ENCODE data around the gene NRG3. TPM values are rescaled to one million over a fixed set of nuclear protein-coding genes. Genes with fewer than 3 reads are reported as not detected.
A peak's percentile ranks its signal among the peaks of the same experiment; 100 is the strongest.

Gene NRG3
- total RNA-seq, 4 donors from 2014 or later, result 0.20 to 1.1 (median 0.84) TPM; not detected in 1

GRCh38 chr10:82801289-82801688 lies 926.3 kb downstream of the NRG3 start:
- no peak for DNase-seq (ENCODE audit: low spot score in 2 of 2)
- WGBS, 2 donors, result 97 to 100% methylated on average over 1 of the region's 1 CpG
- no peak overlapping the region for H3K27ac ChIP-seq
- no peaks in the 10 kb centered on the region for H3K9me3 ChIP-seq
- no peaks in the 10 kb centered on the region for H3K4me1 ChIP-seq
- H3K27me3 ChIP-seq, result no peaks in the 10 kb centered on the region
- H3K4me3 ChIP-seq, result no peak overlapping the region
- TF ChIP-seq EP300 (IDR thresholded peaks at IDR 0.05) (no peak), POLR2A (IDR thresholded peaks at IDR 0.05) (no peak), CTCF (IDR thresholded peaks at IDR 0.05) (no peak)
- H3K36me3 ChIP-seq, result no peaks in the 10 kb centered on the region

GRCh38 chr10:82811621-82812020 lies 936.6 kb downstream of the NRG3 start:
- Histone ChIP-seq H3K27ac (no peak overlapping the region), H3K36me3 (no peaks in the 10 kb centered on the region), H3K4me3 (no peak overlapping the region), H3K27me3 (no peaks in the 10 kb centered on the region), H3K4me1 (no peaks in the 10 kb centered on the region), H3K9me3 (no peaks in the 10 kb centered on the region)
- DNase-seq (ENCODE audit: low spot score in 2 of 2), result no peak
- TF ChIP-seq POLR2A (IDR thresholded peaks at IDR 0.05) (no peak), EP300 (IDR thresholded peaks at IDR 0.05) (no peak), CTCF (IDR thresholded peaks at IDR 0.05) (peak in 1 of 5 experiments; percentile 33)
- 64 to 78% methylated on average over 1 of the region's 1 CpG for WGBS, 2 donors

GRCh38 chr10:82813856-82814255 lies 938.9 kb downstream of the NRG3 start:
- Histone ChIP-seq H3K36me3 (no peaks in the 10 kb centered on the region), H3K4me1 (no peaks in the 10 kb centered on the region), H3K27ac (no peak overlapping the region), H3K9me3 (no peaks in the 10 kb centered on the region), H3K27me3 (no peaks in the 10 kb centered on the region), H3K4me3 (no peak overlapping the region)
- no peak for TF ChIP-seq EP300 (IDR thresholded peaks at IDR 0.05)
- no peak for TF ChIP-seq POLR2A (IDR thresholded peaks at IDR 0.05)
- no peak for TF ChIP-seq CTCF (IDR thresholded peaks at IDR 0.05)
- DNase-seq (ENCODE audit: low spot score in 2 of 2), result no peak
- WGBS, 2 donors, result 80 to 87% methylated on average over 5 of the region's 5 CpGs

- Histone ChIP-seq H3K27ac (no peak overlapping the region), H3K4me1 (no peaks in the 10 kb centered on the region), H3K4me3 (no peak overlapping the region), H3K36me3 (no peaks in the 10 kb centered on the region), H3K9me3 (no peaks in the 10 kb centered on the region), H3K27me3 (no peaks in the 10 kb centered on the region)
- TF ChIP-seq CTCF (IDR thresholded peaks at IDR 0.05) (no peak), EP300 (IDR thresholded peaks at IDR 0.05) (no peak), POLR2A (IDR thresholded peaks at IDR 0.05) (no peak)
- DNase-seq (ENCODE audit: low spot score in 2 of 2), result no peak
These were observed 939.6 kb downstream of the NRG3 start for GRCh38 chr10:82814635-82815034.

GRCh38 chr10:82815680-82816079 lies 940.7 kb downstream of the NRG3 start:
- Histone ChIP-seq H3K4me1 (no peaks in the 10 kb centered on the region), H3K27me3 (no peaks in the 10 kb centered on the region), H3K36me3 (no peaks in the 10 kb centered on the region), H3K9me3 (no peaks in the 10 kb centered on the region), H3K27ac (no peak overlapping the region), H3K4me3 (no peak overlapping the region)
- WGBS, 2 donors, result 85 to 94% methylated on average over 6 to 7 of the region's 7 CpGs
- TF ChIP-seq POLR2A (IDR thresholded peaks at IDR 0.05) (no peak), EP300 (IDR thresholded peaks at IDR 0.05) (no peak), CTCF (IDR thresholded peaks at IDR 0.05) (no peak)
- no peak for DNase-seq (ENCODE audit: low spot score in 2 of 2)

Data from tibial nerve (tissue), 4 donors.